ENCODE results near the gene EFCAB11.

Gene EFCAB11

GRCh38 chr14:89977668-89978067 lies 23.1 kb upstream of the EFCAB11 start:
- DNase-seq (ENCODE audit: low read depth in 1 of 2, low spot score in 1 of 2): no peak
- in situ Hi-C loops (cut with HindIII; ENCODE audit: low pct_unique_long_range_greater_than_20kb, low sequenced_read_pairs): no loop called here
- TF ChIP-seq JUND (IDR thresholded peaks at IDR 0.05; ENCODE audit: low read depth): no peak

- TF ChIP-seq JUND (IDR thresholded peaks at IDR 0.05; ENCODE audit: low read depth): no peak
- DNase-seq (ENCODE audit: low read depth in 1 of 2, low spot score in 1 of 2): peak; percentile 82 to 84
- in situ Hi-C loops (cut with HindIII; ENCODE audit: low pct_unique_long_range_greater_than_20kb, low sequenced_read_pairs): no loop called here
Observed at GRCh38 chr14:89973234-89973823, 18.8 kb upstream of the EFCAB11 start.

GRCh38 chr14:89965839-89966238 lies 11.3 kb upstream of the EFCAB11 start:
- no peak for DNase-seq (ENCODE audit: low read depth in 1 of 2, low spot score in 1 of 2)
- TF ChIP-seq JUND (IDR thresholded peaks at IDR 0.05; ENCODE audit: low read depth): no peak
- in situ Hi-C loops (cut with HindIII; ENCODE audit: low pct_unique_long_range_greater_than_20kb, low sequenced_read_pairs): no loop called here

GRCh38 chr14:89963288-89963978 lies 8.9 kb upstream of the EFCAB11 start:
- no peak for TF ChIP-seq JUND (IDR thresholded peaks at IDR 0.05; ENCODE audit: low read depth)
- DNase-seq (ENCODE audit: low read depth in 1 of 2, low spot score in 1 of 2): no peak
- in situ Hi-C loops (cut with HindIII; ENCODE audit: low pct_unique_long_range_greater_than_20kb, low sequenced_read_pairs): no loop called here

- in situ Hi-C loops (cut with HindIII; ENCODE audit: low pct_unique_long_range_greater_than_20kb, low sequenced_read_pairs): no loop called here
- DNase-seq (ENCODE audit: low read depth in 1 of 2, low spot score in 1 of 2): no peak
- no peak for TF ChIP-seq JUND (IDR thresholded peaks at IDR 0.05; ENCODE audit: low read depth)
Observed at GRCh38 chr14:89960914-89961313, 6.4 kb upstream of the EFCAB11 start.

- in situ Hi-C loops (cut with HindIII; ENCODE audit: low pct_unique_long_range_greater_than_20kb, low sequenced_read_pairs): no loop called here
Observed at GRCh38 chr14:89959853-89960445, 5.4 kb upstream of the EFCAB11 start.

GRCh38 chr14:89958966-89959365 lies 4.4 kb upstream of the EFCAB11 start:
- TF ChIP-seq JUND (IDR thresholded peaks at IDR 0.05; ENCODE audit: low read depth): no peak
- in situ Hi-C loops (cut with HindIII; ENCODE audit: low pct_unique_long_range_greater_than_20kb, low sequenced_read_pairs): no loop called here
- no peak for DNase-seq (ENCODE audit: low read depth in 1 of 2, low spot score in 1 of 2)

More at GRCh38 chr14:89959853-89960445, 5.4 kb upstream of the EFCAB11 start:
- TF ChIP-seq JUND (IDR thresholded peaks at IDR 0.05; ENCODE audit: low read depth): no peak
- DNase-seq (ENCODE audit: low read depth in 1 of 2, low spot score in 1 of 2): no peak

GRCh38 chr14:89957791-89958190 lies 3.3 kb upstream of the EFCAB11 start:
- DNase-seq (ENCODE audit: low read depth in 1 of 2, low spot score in 1 of 2): no peak
- in situ Hi-C loops (cut with HindIII; ENCODE audit: low pct_unique_long_range_greater_than_20kb, low sequenced_read_pairs): no loop called here
- no peak for TF ChIP-seq JUND (IDR thresholded peaks at IDR 0.05; ENCODE audit: low read depth)

GRCh38 chr14:89957376-89957775 lies 2.8 kb upstream of the EFCAB11 start:
- no peak for TF ChIP-seq JUND (IDR thresholded peaks at IDR 0.05; ENCODE audit: low read depth)
- in situ Hi-C loops (cut with HindIII; ENCODE audit: low pct_unique_long_range_greater_than_20kb, low sequenced_read_pairs): no loop called here
- DNase-seq (ENCODE audit: low read depth in 1 of 2, low spot score in 1 of 2): no peak

- DNase-seq (ENCODE audit: low read depth in 1 of 2, low spot score in 1 of 2): no peak
- no peak for TF ChIP-seq JUND (IDR thresholded peaks at IDR 0.05; ENCODE audit: low read depth)
- in situ Hi-C loops (cut with HindIII; ENCODE audit: low pct_unique_long_range_greater_than_20kb, low sequenced_read_pairs): no loop called here
Observed at GRCh38 chr14:89956661-89957009, 2.1 kb upstream of the EFCAB11 start.

- peak; percentile 98 for DNase-seq (ENCODE audit: low read depth in 1 of 2, low spot score in 1 of 2)
- TF ChIP-seq JUND (IDR thresholded peaks at IDR 0.05; ENCODE audit: low read depth): no peak
- in situ Hi-C loops (cut with HindIII; ENCODE audit: low pct_unique_long_range_greater_than_20kb, low sequenced_read_pairs): no loop called here
Observed at GRCh38 chr14:89955745-89956660, 1.5 kb upstream of the EFCAB11 start, which contains the start of gene TDP1. TDP1 (plus strand) TSS chr14:89955927; CDS start chr14:89963115, 7,188 bp downstream.

- in situ Hi-C loops (cut with HindIII; ENCODE audit: low pct_unique_long_range_greater_than_20kb, low sequenced_read_pairs): no loop called here
- no peak for TF ChIP-seq JUND (IDR thresholded peaks at IDR 0.05; ENCODE audit: low read depth)
- DNase-seq (ENCODE audit: low read depth in 1 of 2, low spot score in 1 of 2): no peak
Observed at GRCh38 chr14:89955022-89955744, 653 bp upstream of the EFCAB11 start.

Data from T47D (cell line).